Lung (tissue), 12 donors: ENCODE measurements around the gene PLA2G4A. TPM values are rescaled to one million over a fixed set of nuclear protein-coding genes. Genes with fewer than 3 reads are reported as not detected.

Source experiments
- ATAC-seq: fragments of 200-7000 bp; cut with Tn5 transposase; one replicate; pipeline ENCODE4 v1.9.1; 2020; ENCODE audit warnings: moderate number of reproducible peaks; ENCODE audit not compliant: insufficient read depth, low FRiP score
- DNase-seq, 3 donors: peaks; one replicate each; pipeline ENCODE4 v3.0.0-alpha.2; 2013 to 2017
- H3K27ac ChIP-seq, 2 donors: one replicate each; pipeline ENCODE4 v1.5.1; 2013; ENCODE audit warnings: mild to moderate bottlenecking in 2 of 2, moderate library complexity in 2 of 2, control low read depth in 1 of 2, inconsistent platforms in 1 of 2, low read depth in 1 of 2, low read length in 1 of 2
- H3K27me3 ChIP-seq, 3 donors: one replicate each; pipeline ENCODE4 v1.5.1; 2013; ENCODE audit warnings: low read length in 2 of 3; ENCODE audit not compliant: control insufficient read depth in 3 of 3, insufficient read depth in 3 of 3
- H3K36me3 ChIP-seq, 4 donors: one replicate each; pipeline ENCODE4 v1.5.1; 2013; ENCODE audit warnings: low read length in 4 of 4, mild to moderate bottlenecking in 1 of 4, moderate library complexity in 1 of 4; ENCODE audit not compliant: control insufficient read depth in 4 of 4, insufficient read depth in 4 of 4
- H3K4me1 ChIP-seq, 5 donors: one replicate each; pipeline ENCODE4 v1.5.1; 2013; ENCODE audit warnings: low read length in 5 of 5, mild to moderate bottlenecking in 2 of 5, moderate library complexity in 1 of 5; ENCODE audit not compliant: control insufficient read depth in 5 of 5, insufficient read depth in 5 of 5
- H3K4me3 ChIP-seq: one replicate; pipeline ENCODE4 v1.5.1; 2013; ENCODE audit warnings: mild to moderate bottlenecking, control low read depth, moderate library complexity
- H3K9ac ChIP-seq, 2 donors: one replicate each; pipeline ENCODE4 v1.5.1; 2013; ENCODE audit warnings: low read length in 2 of 2, control low read depth in 1 of 2; ENCODE audit not compliant: insufficient read depth in 1 of 2
- H3K9me3 ChIP-seq, 4 donors: one replicate each; pipeline ENCODE4 v1.5.1; 2013; ENCODE audit warnings: low read length in 3 of 4, mild to moderate bottlenecking in 1 of 4, moderate library complexity in 1 of 4; ENCODE audit not compliant: control insufficient read depth in 4 of 4, insufficient read depth in 3 of 4
- CTCF ChIP-seq: IDR thresholded peaks from 2 replicates; pipeline ENCODE4 v1.5.1; 2012; ENCODE audit warnings: mild to moderate bottlenecking; ENCODE audit errors: control extremely low read depth, extremely low read depth
- WGBS, 2 donors: extraction: QIAGEN DNeasy Blood & Tissue Kit; methylation state at CpG; one replicate each; pipeline ENCODE4 v1.1.7; 2013; 5-methylcytosine and 5-hydroxymethylcytosine counted together
- polyA plus RNA-seq, 2 donors: library from polyadenylated mRNA; stranded (reverse); fragments of 200-250 nt; gene quantifications; one replicate each; pipeline ENCODE4 v1.2.1, GENCODE V29; 2013
- total RNA-seq, 2 donors: library from RNA; depleted of rRNA in 1 of 2; stranded (reverse); fragments of >200 nt in 1 of 2; gene quantifications; one replicate each; pipeline ENCODE4 v1.2.1, GENCODE V29; 2014 to 2021
- donor health status: control.
- donor health status: control.
- donor health status: Bipolar disorder and iron deficiency.
- donor health status: healthy.
- donor health status: DM: yes; HTN: yes; CAD: no.

PLA2G4A gene
- total and polyA plus RNA-seq, 4 donors: 2.5 to 8.1 (median 6.4) TPM

GRCh38 chr1:186792870-186793581, 35.7 kb upstream of the PLA2G4A start:
- TF ChIP-seq CTCF: no peak

GRCh38 chr1:186793582-186793927, 35.2 kb upstream of the PLA2G4A start:
- DNase-seq (no peak), ATAC-seq (no peak)
- Histone ChIP-seq H3K27ac (no peak overlapping the region), H3K9me3 (no peaks in the 10 kb centered on the region), H3K9ac (no peak overlapping the region), H3K4me1 (no peaks in the 10 kb centered on the region), H3K4me3 (no peak overlapping the region), H3K36me3 (no peaks in the 10 kb centered on the region), H3K27me3 (no peaks in the 10 kb centered on the region)
- TF ChIP-seq CTCF: no peak
- WGBS, 2 donors: 32 to 70% methylated on average over 1 of the region's 1 CpG

More at GRCh38 chr1:186792870-186793581, 35.7 kb upstream of the PLA2G4A start:
- Histone ChIP-seq H3K9me3 (no peaks in the 10 kb centered on the region), H3K9ac (no peak overlapping the region), H3K4me3 (no peak overlapping the region), H3K36me3 (no peaks in the 10 kb centered on the region), H3K27me3 (no peaks in the 10 kb centered on the region), H3K27ac (no peak overlapping the region), H3K4me1 (no peaks in the 10 kb centered on the region)
- ATAC-seq (no peak), DNase-seq (no peak)
- 86 to 88% methylated on average over 7 of the region's 7 CpGs for WGBS, 2 donors

DNA sequence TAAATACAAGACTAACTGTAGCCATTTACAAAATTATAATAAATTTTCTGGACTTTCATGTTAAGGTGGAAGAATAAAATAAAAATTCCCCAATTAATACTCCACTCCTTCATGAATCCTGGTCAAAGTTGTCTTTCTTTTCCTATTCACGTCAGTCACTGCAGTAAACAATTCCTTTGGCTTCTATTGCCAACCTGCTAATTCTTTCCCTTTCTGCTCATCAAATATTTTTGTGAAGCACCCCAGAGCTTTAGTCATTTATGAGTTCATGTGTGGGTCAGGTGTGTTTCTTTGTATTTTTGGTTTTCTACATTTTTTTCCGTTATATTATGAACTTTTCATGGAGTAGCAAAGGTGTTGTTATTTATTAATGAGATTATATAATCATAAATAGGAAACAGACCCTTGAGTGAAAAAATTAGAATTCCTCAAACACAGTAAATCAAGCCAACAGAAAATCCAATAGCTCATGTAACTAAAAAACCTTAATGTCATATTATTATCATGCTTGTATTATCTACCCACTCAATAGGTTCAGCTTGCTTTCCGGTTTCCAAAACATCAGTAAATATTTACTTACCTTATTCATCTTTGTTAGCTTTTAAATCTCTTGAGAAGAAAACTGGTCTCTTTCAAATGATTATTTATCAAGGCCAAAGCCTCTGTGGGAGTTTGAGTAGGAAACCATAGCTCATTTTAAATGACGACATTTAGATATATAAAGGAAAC, 29.6 kb upstream of the PLA2G4A start:
- no peak overlapping the region for H3K9ac ChIP-seq
- no peak for ATAC-seq
- 66 to 78% methylated on average over 4 of the region's 4 CpGs for WGBS, 2 donors

More for the DNA sequence above, 29.6 kb upstream of the PLA2G4A start:
- TF ChIP-seq CTCF: no peak
- no peaks in the 10 kb centered on the region for H3K36me3 ChIP-seq
- no peaks in the 10 kb centered on the region for H3K4me1 ChIP-seq
- DNase-seq: no peak
- H3K9me3 ChIP-seq: no peaks in the 10 kb centered on the region
- no peak overlapping the region for H3K4me3 ChIP-seq
- H3K27me3 ChIP-seq: no peaks in the 10 kb centered on the region
- no peak overlapping the region for H3K27ac ChIP-seq
